Naive thymus-derived CD4-positive, alpha-beta T cell (primary cell): ENCODE results near the gene NIT1. TPM values are rescaled to one million over a fixed set of nuclear protein-coding genes. Genes with fewer than 3 reads are reported as not detected.

Experiments
- ATAC-seq: fragments of 150-1000 bp; cut with Tn5 transposase; 2 replicates; pipeline ENCODE4 v1.10.0; 2021; ENCODE audit warnings: mild to moderate bottlenecking, moderate library complexity
- CTCF ChIA-PET: fragments of 350-600 bp; sonication (Branson Sonifier 250); formaldehyde crosslinking; loops from one replicate; lab custom pipeline; 2021; ENCODE audit warnings: antibody characterized with exemption; lab: Charles Lee
- POLR2A ChIA-PET: fragments of 350-600 bp; sonication (Branson Sonifier 250); formaldehyde crosslinking; loops from one replicate; lab custom pipeline; 2021; ENCODE audit warnings: antibody characterized with exemption, inconsistent platforms; lab: Charles Lee
- DNase-seq, 9 donors: peaks; one replicate each; pipeline versions ENCODE4 v3.0.0 to v3.0.0-alpha.2; 2020 to 2022; ENCODE audit warnings: mixed read lengths in 1 of 9
- H3K27ac ChIP-seq: one replicate; pipeline ENCODE4 v1.7.0; 2013; ENCODE audit warnings: mild to moderate bottlenecking, low read depth, low read length, moderate library complexity
- H3K27me3 ChIP-seq, 2 donors: one replicate each; pipeline ENCODE4 v1.7.0; 2013; ENCODE audit warnings: low read length in 2 of 2, mild to moderate bottlenecking in 2 of 2, moderate library complexity in 2 of 2; ENCODE audit not compliant: control insufficient read depth in 2 of 2, insufficient read depth in 2 of 2
- H3K36me3 ChIP-seq, 3 experiments: 1 replicate in 2 of 3; 2 replicates in 1 of 3; pipeline ENCODE4 v1.7.0; 2013; ENCODE audit warnings: low read length in 3 of 3, mild to moderate bottlenecking in 3 of 3, moderate library complexity in 1 of 3; ENCODE audit not compliant: insufficient read depth in 3 of 3, control insufficient read depth in 2 of 3
- H3K4me1 ChIP-seq, 2 donors: one replicate each; pipeline ENCODE4 v1.7.0; 2013; ENCODE audit warnings: low read length in 2 of 2, mild to moderate bottlenecking in 2 of 2, moderate library complexity in 1 of 2; ENCODE audit not compliant: control insufficient read depth in 2 of 2, insufficient read depth in 2 of 2
- H3K4me3 ChIP-seq: 2 replicates; pipeline ENCODE4 v1.7.0; 2013; ENCODE audit warnings: mild to moderate bottlenecking, low read length
- H3K9me3 ChIP-seq, 3 experiments: 1 replicate in 2 of 3; 2 replicates in 1 of 3; pipeline ENCODE4 v1.7.0; 2013; ENCODE audit warnings: low read length in 3 of 3; ENCODE audit not compliant: control insufficient read depth in 2 of 3
- H3K27ac Mint-ChIP-seq, 9 donors: one replicate each; pipeline ENCODE4 v1.8.0; 2020 to 2022; ENCODE audit warnings: mixed read lengths in 9 of 9, mild to moderate bottlenecking in 8 of 9, moderate library complexity in 5 of 9, inconsistent platforms in 2 of 9
- H3K27me3 Mint-ChIP-seq, 5 donors: one replicate each; pipeline ENCODE4 v1.8.0; 2021 to 2022; ENCODE audit warnings: mixed read lengths in 5 of 5, mild to moderate bottlenecking in 1 of 5
- H3K36me3 Mint-ChIP-seq, 5 donors: one replicate each; pipeline ENCODE4 v1.8.0; 2020 to 2022; ENCODE audit warnings: mixed read lengths in 5 of 5, mild to moderate bottlenecking in 3 of 5, inconsistent platforms in 1 of 5
- H3K4me1 Mint-ChIP-seq, 7 donors: one replicate each; pipeline ENCODE4 v1.8.0; 2020 to 2022; ENCODE audit warnings: mixed read lengths in 7 of 7, mild to moderate bottlenecking in 3 of 7, inconsistent platforms in 1 of 7
- H3K4me3 Mint-ChIP-seq, 10 donors: one replicate each; pipeline ENCODE4 v1.8.0; 2020 to 2022; ENCODE audit warnings: mild to moderate bottlenecking in 10 of 10, mixed read lengths in 10 of 10, moderate library complexity in 6 of 10, inconsistent platforms in 2 of 10
- H3K9me3 Mint-ChIP-seq, 11 donors: one replicate each; pipeline ENCODE4 v1.8.0; 2020 to 2022; ENCODE audit warnings: mixed read lengths in 11 of 11, mild to moderate bottlenecking in 4 of 11, inconsistent platforms in 1 of 11, moderate library complexity in 1 of 11
- intact Hi-C, 2 donors: fragments of 100-400 bp; cut with micrococcal nuclease; formaldehyde crosslinking; loops; one replicate each; pipeline ENCODE4 v1.15.1; 2023
- polyA plus RNA-seq, 2 donors: library from polyadenylated mRNA; unstranded; fragments of 300-500 nt; fragmentation: Illumina TruSeq; gene quantifications; one replicate each; pipeline ENCODE4 v1.2.3, GENCODE V29; 2021
- total RNA-seq, 6 experiments: library from RNA in 5 of 6; stranded (reverse) in 5 of 6; gene quantifications; 1 replicate in 5 of 6; 2 replicates in 1 of 6; pipeline ENCODE4 v1.2.3 and lab custom pipeline; 2021 to 2026

The NIT1 gene
- total and polyA plus RNA-seq, 7 experiments from 2014 or later = 14.1 to 49.6 (median 34.1) TPM

GRCh38 chr1:161139766-161140165 lies 21.9 kb downstream of the NIT1 start:
- Histone ChIP-seq H3K27ac (no peak overlapping the region), H3K4me1 (no peaks in the 10 kb centered on the region), H3K9me3 (no peaks in the 10 kb centered on the region), H3K27me3 (no peaks in the 10 kb centered on the region), H3K36me3 (no peaks in the 10 kb centered on the region), H3K4me3 (no peak overlapping the region)
- H3K4me3 Mint-ChIP-seq = no peak overlapping the region
- peaks cover 0 to 4% (median 0%) of the 10 kb centered on the region in 5 donors for H3K36me3 Mint-ChIP-seq
- ChIA-PET CTCF (interaction anchor here (0.6 to 2.7 kb wide), 6 partner anchors 42 to 741 kb away, joined by 3 to 19 read pairs (median 6); partner anchors contain the start of genes ARHGAP30, KLHDC9 and USF1), POLR2A (interaction anchor here (0.9 to 1.3 kb wide), 4 partner anchors 14 to 70 kb away, joined by 3 to 6 read pairs (median 4); partner anchors contain the start of genes ARHGAP30, PPOX and UFC1)
- H3K4me1 Mint-ChIP-seq = peaks cover 4 to 17% (median 10%) of the 10 kb centered on the region in 7 donors
- DNase-seq (peak in 5 of 9 donors; percentile 40 to 58 (median 50)), ATAC-seq (peak; percentile 73)
- H3K27me3 Mint-ChIP-seq = no peaks in the 10 kb centered on the region
- intact Hi-C loops = loop anchor here (1.0 to 10.0 kb wide), 9 partner anchors 41 to 795 kb away; partner anchors contain the start of genes COPA (in 1 of the 2), KLHDC9 (in 1 of the 2) and NCSTN (in 1 of the 2)
- H3K9me3 Mint-ChIP-seq = no peaks in the 10 kb centered on the region
- peak overlapping the region in 1 of 9 donors; percentile 54 for H3K27ac Mint-ChIP-seq

- no peaks in the 10 kb centered on the region for H3K9me3 ChIP-seq
- ChIA-PET POLR2A (interaction anchor here (0.8 to 1.5 kb wide), 5 partner anchors 8 to 143 kb away, joined by 3 to 8 read pairs (median 3); partner anchors contain the start of genes DEDD, NIT1, PFDN2 and UFC1), CTCF (interaction anchor here (0.5 to 2.7 kb wide), 8 partner anchors 17 to 244 kb away, joined by 3 to 19 read pairs (median 4); partner anchors contain the start of genes NIT1 and PFDN2)
- no peak for DNase-seq
- Mint-ChIP-seq H3K27ac (no peak overlapping the region), H3K27me3 (no peaks in the 10 kb centered on the region), H3K9me3 (no peaks in the 10 kb centered on the region), H3K4me3 (no peak overlapping the region), H3K4me1 (peaks cover 0 to 11% (median 7%) of the 10 kb centered on the region in 7 donors), H3K36me3 (no peaks in the 10 kb centered on the region)
- no peaks in the 10 kb centered on the region for H3K36me3 ChIP-seq
- no peaks in the 10 kb centered on the region for H3K27me3 ChIP-seq
- intact Hi-C loops = no loop called here
- H3K27ac ChIP-seq = no peak overlapping the region
- H3K4me3 ChIP-seq = no peak overlapping the region
- H3K4me1 ChIP-seq = no peaks in the 10 kb centered on the region
- no peak for ATAC-seq
These were observed 23.0 kb downstream of the NIT1 start for GRCh38 chr1:161140755-161141400.

- Mint-ChIP-seq H3K4me1 (no peaks in the 10 kb centered on the region), H3K27ac (no peak overlapping the region), H3K36me3 (no peaks in the 10 kb centered on the region), H3K4me3 (no peak overlapping the region), H3K9me3 (no peaks in the 10 kb centered on the region), H3K27me3 (no peaks in the 10 kb centered on the region)
- no peak overlapping the region for H3K4me3 ChIP-seq
- CTCF ChIA-PET = no interaction called here
- DNase-seq (no peak), ATAC-seq (no peak)
- H3K9me3 ChIP-seq = no peaks in the 10 kb centered on the region
- intact Hi-C loops = no loop called here
- POLR2A ChIA-PET = interaction anchor here (1.3 kb wide), 1 partner anchor 13 kb away, joined by 5 read pairs; the partner anchor contains the start of gene DEDD
- H3K4me1 ChIP-seq = no peaks in the 10 kb centered on the region
- H3K27me3 ChIP-seq = no peaks in the 10 kb centered on the region
- no peak overlapping the region for H3K27ac ChIP-seq
- no peaks in the 10 kb centered on the region for H3K36me3 ChIP-seq
These were observed 27.9 kb downstream of the NIT1 start for GRCh38 chr1:161145832-161146231.

GRCh38 chr1:161153176-161153575 lies 35.3 kb downstream of the NIT1 start:
- ATAC-seq = no peak
- H3K36me3 Mint-ChIP-seq = peaks cover 6 to 12% (median 9%) of the 10 kb centered on the region in 5 donors
- peak overlapping the region; percentile 93 to 100 (median 100) for H3K4me3 Mint-ChIP-seq
- H3K27ac Mint-ChIP-seq = peak overlapping the region; percentile 92 to 100 (median 100)
- H3K4me3 ChIP-seq = peak overlapping the region; percentile 86
- no peak for DNase-seq
- peaks cover 12 to 18% of the 10 kb centered on the region in 2 donors for H3K4me1 ChIP-seq
- no peaks in the 10 kb centered on the region for H3K9me3 ChIP-seq
- CTCF ChIA-PET = interaction anchor here (0.9 to 3.7 kb wide), 2 partner anchors 13 to 73 kb away, joined by 3 to 18 read pairs; partner anchors contain the start of gene PPOX
- POLR2A ChIA-PET = interaction anchor here (0.6 to 6.2 kb wide), 23 partner anchors 9 to 156 kb away, joined by 3 to 63 read pairs (median 8); partner anchors contain the start of genes APOA2, ARHGAP30, B4GALT3 and DEDD
- peaks cover 4 to 32% (median 29%) of the 10 kb centered on the region in 7 donors for H3K4me1 Mint-ChIP-seq
- intact Hi-C loops = loop anchor here (1.0 to 2.0 kb wide), 10 partner anchors 13 to 108 kb away; partner anchors contain the start of genes DEDD (in 2 of the 2), NDUFS2 (in 2 of the 2), PPOX (in 2 of the 2) and B4GALT3 (in 1 of the 2)
- H3K27me3 ChIP-seq = no peaks in the 10 kb centered on the region
- no peaks in the 10 kb centered on the region for H3K9me3 Mint-ChIP-seq
- no peaks in the 10 kb centered on the region for H3K27me3 Mint-ChIP-seq
- peaks cover 0 to 14% (median 0%) of the 10 kb centered on the region in 3 experiments for H3K36me3 ChIP-seq
- H3K27ac ChIP-seq = peak overlapping the region; percentile 88

GRCh38 chr1:161153682-161154337 lies 35.9 kb downstream of the NIT1 start, which contains the start of gene UFC1:
UFC1 (plus strand) TSS chr1:161153978; CDS start chr1:161153998, 20 bp downstream.
- Mint-ChIP-seq H3K36me3 (peaks cover 6 to 12% (median 9%) of the 10 kb centered on the region in 5 donors), H3K4me1 (peaks cover 7 to 39% (median 34%) of the 10 kb centered on the region in 7 donors), H3K27me3 (no peaks in the 10 kb centered on the region), H3K27ac (peak within 1 kb of the TSS; percentile 100), H3K4me3 (peak within 1 kb of the TSS; percentile 93 to 100 (median 100)), H3K9me3 (no peaks in the 10 kb centered on the region)
- ATAC-seq = peak; percentile 94
- CTCF ChIA-PET = interaction anchor here (0.9 to 3.7 kb wide), 2 partner anchors 12 to 73 kb away, joined by 3 to 18 read pairs; partner anchors contain the start of gene PPOX
- H3K36me3 ChIP-seq = peaks cover 0 to 18% (median 0%) of the 10 kb centered on the region in 3 experiments
- peak; percentile 72 to 92 (median 87) for DNase-seq
- H3K9me3 ChIP-seq = no peaks in the 10 kb centered on the region
- peak within 1 kb of the TSS; percentile 88 for H3K27ac ChIP-seq
- H3K27me3 ChIP-seq = no peaks in the 10 kb centered on the region
- H3K4me1 ChIP-seq = peaks cover 13 to 20% of the 10 kb centered on the region in 2 donors
- POLR2A ChIA-PET = interaction anchor here (0.6 to 6.2 kb wide), 25 partner anchors 8 to 156 kb away, joined by 3 to 63 read pairs (median 8); partner anchors contain the start of genes APOA2, ARHGAP30, B4GALT3 and DEDD
- intact Hi-C loops = loop anchor here (1.0 to 2.0 kb wide), 11 partner anchors 12 to 109 kb away; partner anchors contain the start of genes DEDD (in 2 of the 2), NDUFS2 (in 2 of the 2), NIT1 (in 2 of the 2) and PFDN2 (in 2 of the 2)
- H3K4me3 ChIP-seq = peak within 1 kb of the TSS; percentile 86
